EL (cell line): Measurements from ENCODE around the gene FBLN7.

Experiments used
- DNase-seq: peaks from one replicate; pipeline ENCODE4 v3.0.0-alpha.2; 2016

FBLN7 gene

GRCh38 chr2:112140899-112141625, 2.9 kb downstream of the FBLN7 start:
- DNase-seq: no peak

- DNase-seq: no peak
Measured at GRCh38 chr2:112141626-112142007, 3.4 kb downstream of the FBLN7 start.

- no peak for DNase-seq
Measured at GRCh38 chr2:112142525-112143078, 4.4 kb downstream of the FBLN7 start.

- DNase-seq: no peak
Measured at GRCh38 chr2:112143150-112143549, 5.0 kb downstream of the FBLN7 start.

- DNase-seq: no peak
Measured at GRCh38 chr2:112144966-112145365, 6.8 kb downstream of the FBLN7 start.

- DNase-seq: no peak
Measured at GRCh38 chr2:112147382-112148168, 9.4 kb downstream of the FBLN7 start.

- no peak for DNase-seq
Measured at GRCh38 chr2:112148477-112148876, 10.3 kb downstream of the FBLN7 start.

GRCh38 chr2:112149194-112149593, 11.0 kb downstream of the FBLN7 start:
- no peak for DNase-seq

GRCh38 chr2:112149866-112150435, 11.8 kb downstream of the FBLN7 start:
- DNase-seq: no peak

- DNase-seq: peak; percentile 99
Measured at GRCh38 chr2:112150447-112150846, 12.3 kb downstream of the FBLN7 start.

- no peak for DNase-seq
Measured at GRCh38 chr2:112150851-112151250, 12.7 kb downstream of the FBLN7 start.

GRCh38 chr2:112151271-112151670, 13.1 kb downstream of the FBLN7 start:
- no peak for DNase-seq

- no peak for DNase-seq
Measured at GRCh38 chr2:112151701-112152440, 13.7 kb downstream of the FBLN7 start.

- no peak for DNase-seq
Measured at GRCh38 chr2:112152476-112153178, 14.4 kb downstream of the FBLN7 start.

GRCh38 chr2:112153179-112153490, 14.9 kb downstream of the FBLN7 start:
- DNase-seq: peak; percentile 64

GRCh38 chr2:112153501-112153900, 15.3 kb downstream of the FBLN7 start:
- DNase-seq: no peak

GRCh38 chr2:112154246-112155117, 16.3 kb downstream of the FBLN7 start:
- DNase-seq: no peak

- DNase-seq: no peak
Measured at GRCh38 chr2:112155331-112156151, 17.4 kb downstream of the FBLN7 start.

GRCh38 chr2:112156152-112156986, 18.2 kb downstream of the FBLN7 start:
- DNase-seq: peak; percentile 54

- no peak for DNase-seq
Measured at GRCh38 chr2:112157472-112157871, 19.3 kb downstream of the FBLN7 start.
